Neural cell (in vitro differentiated cells): ENCODE results near the gene CHCT1. TPM values are rescaled to one million over a fixed set of nuclear protein-coding genes. Genes with fewer than 3 reads are reported as not detected.
A peak's percentile ranks its signal among the peaks of the same experiment; 100 is the strongest.

Source experiments
- H2AFZ ChIP-seq: fragments of 200-600, 300-800 bp; sonication (generic), shearing (Covaris generic); 2 replicates; pipeline ENCODE4 v1.6.0; 2014; ENCODE audit warnings: low read depth, mild to moderate bottlenecking, antibody characterized with exemption, low read length, moderate library complexity
- H3F3A ChIP-seq: fragments of 200-600 bp; shearing (Covaris generic); 2 replicates; pipeline ENCODE4 v1.6.1; 2016; ENCODE audit warnings: mild to moderate bottlenecking, moderate library complexity, mixed read lengths, antibody characterized with exemption, low read length; ENCODE audit not compliant: insufficient read depth, poor library complexity, severe bottlenecking
- H3K27ac ChIP-seq: fragments of 200-600, 300-800 bp; sonication (generic), shearing (Covaris generic); 2 replicates; pipeline ENCODE4 v1.5.1; 2014; ENCODE audit warnings: mild to moderate bottlenecking, low read length, moderate library complexity
- H3K27me3 ChIP-seq: fragments of 300-800, 200-600 bp; sonication (generic), shearing (Covaris generic); 2 replicates; pipeline ENCODE4 v1.6.0; 2014; ENCODE audit warnings: mild to moderate bottlenecking, low read depth, low read length, moderate library complexity; ENCODE audit not compliant: insufficient read depth
- H3K36me3 ChIP-seq: fragments of 300-800, 200-600 bp; sonication (generic), shearing (Covaris generic); 2 replicates; pipeline ENCODE4 v1.5.1; 2014; ENCODE audit warnings: mild to moderate bottlenecking, antibody characterized with exemption, low read length, moderate library complexity; ENCODE audit not compliant: insufficient read depth
- H3K4me2 ChIP-seq: fragments of 300-800, 200-600 bp; sonication (generic), shearing (Covaris generic); 2 replicates; pipeline ENCODE4 v1.6.0; 2014; ENCODE audit warnings: mild to moderate bottlenecking, low read length
- H3K4me3 ChIP-seq: fragments of 300-800, 200-600 bp; sonication (generic), shearing (Covaris generic); 2 replicates; pipeline ENCODE4 v1.5.1; 2014; ENCODE audit warnings: mild to moderate bottlenecking, low read length, moderate library complexity
- H3K79me2 ChIP-seq: fragments of 200-600 bp; shearing (Covaris generic); replicated peaks from 2 replicates; pipeline ENCODE4 v1.6.0; 2014; ENCODE audit warnings: mild to moderate bottlenecking, low read length, moderate library complexity; ENCODE audit not compliant: insufficient read depth
- H3K9ac ChIP-seq: fragments of 300-800, 200-600 bp; sonication (generic), shearing (Covaris generic); 2 replicates; pipeline ENCODE4 v1.6.1; 2016; ENCODE audit warnings: mild to moderate bottlenecking, low read length, mixed read lengths
- H3K9me2 ChIP-seq: fragments of 200-600 bp; shearing (Covaris generic); 2 replicates; pipeline ENCODE4 v1.6.1; 2016; ENCODE audit warnings: mild to moderate bottlenecking, low read length, mixed read lengths; ENCODE audit not compliant: insufficient read depth
- H3K9me3 ChIP-seq: fragments of 200-600, 300-800 bp; sonication (generic), shearing (Covaris generic); 2 replicates; pipeline ENCODE4 v1.6.1; 2016; ENCODE audit warnings: mild to moderate bottlenecking, mixed run types, low read length, moderate library complexity, mixed read lengths
- H4K20me1 ChIP-seq: fragments of 200-600 bp; shearing (Covaris generic); 2 replicates; pipeline ENCODE4 v1.6.1; 2016; ENCODE audit warnings: mild to moderate bottlenecking, mixed run types; ENCODE audit not compliant: insufficient read depth
- EP300 ChIP-seq: fragments of 450-650 bp; conservative IDR thresholded peaks from 2 replicates; pipeline ENCODE4 v1.6.1; 2014; ENCODE audit warnings: antibody characterized with exemption, mild to moderate bottlenecking, moderate library complexity; ENCODE audit not compliant: poor library complexity, severe bottlenecking
- EZH2 ChIP-seq: fragments of 200-600, 300-800 bp; shearing (Covaris generic), sonication (generic); IDR thresholded peaks from 2 replicates; pipeline ENCODE4 v1.6.1; 2014; ENCODE audit warnings: antibody characterized with exemption, low read length, borderline replicate concordance, mild to moderate bottlenecking; ENCODE audit not compliant: insufficient read depth, poor library complexity, severe bottlenecking
- MXI1 ChIP-seq: fragments of 450-650 bp; conservative IDR thresholded peaks from 2 replicates; pipeline ENCODE4 v1.6.1; 2014; ENCODE audit warnings: antibody characterized with exemption, mild to moderate bottlenecking; ENCODE audit not compliant: poor library complexity, severe bottlenecking
- POLR2AphosphoS5 ChIP-seq: IDR thresholded peaks from 2 replicates; pipeline ENCODE4 v1.6.1; 2012
- RAD21 ChIP-seq: fragments of 450-650 bp; conservative IDR thresholded peaks from 2 replicates; pipeline ENCODE4 v1.6.1; 2014; ENCODE audit warnings: antibody characterized with exemption, mild to moderate bottlenecking, moderate library complexity
- SMC3 ChIP-seq: fragments of 450-650 bp; conservative IDR thresholded peaks from 2 replicates; pipeline ENCODE4 v1.6.1; 2014; ENCODE audit warnings: antibody characterized with exemption, mild to moderate bottlenecking, moderate library complexity; ENCODE audit not compliant: poor library complexity
- TAF1 ChIP-seq: IDR thresholded peaks from 2 replicates; pipeline ENCODE4 v1.6.1; 2012; ENCODE audit warnings: low read depth
- polyA plus RNA-seq: library from polyadenylated mRNA; depleted of rRNA; stranded (reverse); fragments of >200 nt; gene quantifications from 2 replicates; pipeline ENCODE4 v1.2.3, GENCODE V29; 2014
- TF ChIP-seq, protein P1 (sequence below): fragments of 450-650 bp; IDR thresholded peaks from 2 replicates; pipeline ENCODE4 v1.5.1; 2014; ENCODE audit warnings: antibody characterized with exemption, mild to moderate bottlenecking, moderate library complexity; ENCODE audit not compliant: poor library complexity, severe bottlenecking
- TF ChIP-seq, protein P2 (sequence below): IDR thresholded peaks from 2 replicates; pipeline ENCODE4 v1.6.1; 2012; ENCODE audit warnings: borderline replicate concordance

The CHCT1 gene
- polyA plus RNA-seq, 1 donor from 2014 or later, result not detected

DNA sequence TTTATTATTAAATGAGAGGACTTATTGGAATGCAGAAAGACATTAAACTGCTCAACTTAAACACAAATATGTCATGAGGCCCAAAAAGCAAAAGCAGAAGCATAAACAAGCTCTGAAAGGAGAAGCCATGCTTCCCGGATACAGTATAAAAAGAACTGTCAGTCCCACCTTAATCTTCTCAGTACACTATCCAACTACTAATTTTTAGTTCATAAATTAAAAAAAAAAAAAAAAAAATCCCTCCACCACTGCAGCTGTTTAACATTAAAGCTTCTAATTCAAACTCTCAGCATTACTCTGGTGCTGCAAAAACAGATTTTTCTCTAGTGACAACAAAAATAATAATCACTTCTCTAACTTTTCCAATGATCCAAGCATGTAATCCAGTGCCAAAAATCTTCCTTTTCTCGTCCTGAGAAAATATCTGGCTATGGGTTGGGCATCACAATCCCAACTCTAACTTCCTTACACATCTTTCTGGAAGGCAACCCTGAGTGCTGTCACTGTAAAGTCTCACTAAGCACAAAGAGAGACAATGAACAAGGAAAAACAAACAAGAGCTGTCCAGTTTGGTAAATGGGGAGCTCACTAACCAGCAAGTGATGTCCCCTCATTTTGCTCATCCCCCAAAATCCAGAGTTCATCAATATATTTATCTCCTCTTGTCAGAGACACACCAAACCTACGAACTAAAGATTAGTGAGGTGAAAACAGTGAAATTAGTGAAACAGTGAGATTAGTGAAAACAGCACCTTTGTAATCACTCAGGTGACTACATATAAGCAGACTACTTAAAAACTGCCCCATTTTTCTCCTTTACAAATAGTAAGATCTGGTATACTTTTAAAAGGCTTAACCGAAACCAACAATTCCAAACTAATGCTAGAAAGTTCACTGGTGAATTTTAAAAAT lies 35.9 kb upstream of the CHCT1 start:
- no peak overlapping the region for H3K4me2 ChIP-seq
- no peaks in the 10 kb centered on the region for H3K36me3 ChIP-seq
- H3K27ac ChIP-seq, result no peak overlapping the region
- no peak overlapping the region for H3K9ac ChIP-seq
- H2AFZ ChIP-seq, result no peak overlapping the region
- no peaks in the 10 kb centered on the region for H3K9me2 ChIP-seq
- H3K27me3 ChIP-seq, result no peaks in the 10 kb centered on the region
- no peaks in the 10 kb centered on the region for H3K9me3 ChIP-seq
- H3K4me3 ChIP-seq, result no peak overlapping the region
- TF ChIP-seq MXI1 (no peak), POLR2AphosphoS5 (no peak), RAD21 (no peak), SMC3 (no peak), EP300 (no peak)
- TF ChIP-seq, protein P1, sequence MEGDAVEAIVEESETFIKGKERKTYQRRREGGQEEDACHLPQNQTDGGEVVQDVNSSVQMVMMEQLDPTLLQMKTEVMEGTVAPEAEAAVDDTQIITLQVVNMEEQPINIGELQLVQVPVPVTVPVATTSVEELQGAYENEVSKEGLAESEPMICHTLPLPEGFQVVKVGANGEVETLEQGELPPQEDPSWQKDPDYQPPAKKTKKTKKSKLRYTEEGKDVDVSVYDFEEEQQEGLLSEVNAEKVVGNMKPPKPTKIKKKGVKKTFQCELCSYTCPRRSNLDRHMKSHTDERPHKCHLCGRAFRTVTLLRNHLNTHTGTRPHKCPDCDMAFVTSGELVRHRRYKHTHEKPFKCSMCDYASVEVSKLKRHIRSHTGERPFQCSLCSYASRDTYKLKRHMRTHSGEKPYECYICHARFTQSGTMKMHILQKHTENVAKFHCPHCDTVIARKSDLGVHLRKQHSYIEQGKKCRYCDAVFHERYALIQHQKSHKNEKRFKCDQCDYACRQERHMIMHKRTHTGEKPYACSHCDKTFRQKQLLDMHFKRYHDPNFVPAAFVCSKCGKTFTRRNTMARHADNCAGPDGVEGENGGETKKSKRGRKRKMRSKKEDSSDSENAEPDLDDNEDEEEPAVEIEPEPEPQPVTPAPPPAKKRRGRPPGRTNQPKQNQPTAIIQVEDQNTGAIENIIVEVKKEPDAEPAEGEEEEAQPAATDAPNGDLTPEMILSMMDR, result no peak
- TF ChIP-seq, protein P2, sequence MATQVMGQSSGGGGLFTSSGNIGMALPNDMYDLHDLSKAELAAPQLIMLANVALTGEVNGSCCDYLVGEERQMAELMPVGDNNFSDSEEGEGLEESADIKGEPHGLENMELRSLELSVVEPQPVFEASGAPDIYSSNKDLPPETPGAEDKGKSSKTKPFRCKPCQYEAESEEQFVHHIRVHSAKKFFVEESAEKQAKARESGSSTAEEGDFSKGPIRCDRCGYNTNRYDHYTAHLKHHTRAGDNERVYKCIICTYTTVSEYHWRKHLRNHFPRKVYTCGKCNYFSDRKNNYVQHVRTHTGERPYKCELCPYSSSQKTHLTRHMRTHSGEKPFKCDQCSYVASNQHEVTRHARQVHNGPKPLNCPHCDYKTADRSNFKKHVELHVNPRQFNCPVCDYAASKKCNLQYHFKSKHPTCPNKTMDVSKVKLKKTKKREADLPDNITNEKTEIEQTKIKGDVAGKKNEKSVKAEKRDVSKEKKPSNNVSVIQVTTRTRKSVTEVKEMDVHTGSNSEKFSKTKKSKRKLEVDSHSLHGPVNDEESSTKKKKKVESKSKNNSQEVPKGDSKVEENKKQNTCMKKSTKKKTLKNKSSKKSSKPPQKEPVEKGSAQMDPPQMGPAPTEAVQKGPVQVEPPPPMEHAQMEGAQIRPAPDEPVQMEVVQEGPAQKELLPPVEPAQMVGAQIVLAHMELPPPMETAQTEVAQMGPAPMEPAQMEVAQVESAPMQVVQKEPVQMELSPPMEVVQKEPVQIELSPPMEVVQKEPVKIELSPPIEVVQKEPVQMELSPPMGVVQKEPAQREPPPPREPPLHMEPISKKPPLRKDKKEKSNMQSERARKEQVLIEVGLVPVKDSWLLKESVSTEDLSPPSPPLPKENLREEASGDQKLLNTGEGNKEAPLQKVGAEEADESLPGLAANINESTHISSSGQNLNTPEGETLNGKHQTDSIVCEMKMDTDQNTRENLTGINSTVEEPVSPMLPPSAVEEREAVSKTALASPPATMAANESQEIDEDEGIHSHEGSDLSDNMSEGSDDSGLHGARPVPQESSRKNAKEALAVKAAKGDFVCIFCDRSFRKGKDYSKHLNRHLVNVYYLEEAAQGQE, result no peak
- H4K20me1 ChIP-seq, result no peaks in the 10 kb centered on the region
- H3F3A ChIP-seq, result peaks cover 6% of the 10 kb centered on the region
- H3K79me2 ChIP-seq, result peaks cover 56% of the 10 kb centered on the region

DNA sequence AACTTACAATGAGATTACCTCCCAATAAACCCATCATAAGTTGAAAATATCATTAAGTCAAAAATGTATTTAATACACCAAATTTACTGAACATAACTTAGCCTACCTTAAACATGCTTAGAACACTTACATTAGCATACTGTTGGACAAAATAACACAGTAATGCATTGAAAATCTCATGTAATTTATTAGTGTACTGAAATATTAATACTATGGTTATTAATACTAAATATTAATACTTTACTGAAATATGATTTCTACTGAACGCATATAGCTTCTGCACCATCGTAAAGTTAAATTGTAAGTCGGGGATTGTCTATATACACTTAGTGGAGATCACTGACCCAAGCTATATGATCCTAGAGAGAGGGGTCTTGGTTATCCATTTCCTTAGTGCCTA lies 34.6 kb upstream of the CHCT1 start:
- Histone ChIP-seq H3K27ac (no peak overlapping the region), H3K9ac (no peak overlapping the region), H3K79me2 (peaks cover 56% of the 10 kb centered on the region), H3K4me3 (peak overlapping the region; percentile 87), H3F3A (peaks cover 6% of the 10 kb centered on the region), H3K4me2 (peak overlapping the region; percentile 15), H3K36me3 (no peaks in the 10 kb centered on the region), H4K20me1 (no peaks in the 10 kb centered on the region), H3K27me3 (no peaks in the 10 kb centered on the region), H3K9me2 (no peaks in the 10 kb centered on the region), H2AFZ (no peak overlapping the region), H3K9me3 (no peaks in the 10 kb centered on the region)
- no peak for TF ChIP-seq MXI1
- no peak for TF ChIP-seq RAD21
- TF ChIP-seq, protein P1, result no peak
- TF ChIP-seq TAF1, result no peak
- TF ChIP-seq SMC3, result no peak
- TF ChIP-seq EZH2, result no peak
- TF ChIP-seq, protein P2, result no peak
- TF ChIP-seq EP300, result no peak
- no peak for TF ChIP-seq POLR2AphosphoS5
